HG03045 (cell line): ENCODE data around the gene RBP3.

ENCODE experiments used
- ATAC-seq: cut with Tn5 transposase; IDR thresholded peaks from one replicate; pipeline ENCODE4 v1.9.1; 2021; ENCODE audit warnings: mild to moderate bottlenecking, moderate library complexity; ENCODE audit not compliant: unreplicated experiment

Gene RBP3

DNA sequence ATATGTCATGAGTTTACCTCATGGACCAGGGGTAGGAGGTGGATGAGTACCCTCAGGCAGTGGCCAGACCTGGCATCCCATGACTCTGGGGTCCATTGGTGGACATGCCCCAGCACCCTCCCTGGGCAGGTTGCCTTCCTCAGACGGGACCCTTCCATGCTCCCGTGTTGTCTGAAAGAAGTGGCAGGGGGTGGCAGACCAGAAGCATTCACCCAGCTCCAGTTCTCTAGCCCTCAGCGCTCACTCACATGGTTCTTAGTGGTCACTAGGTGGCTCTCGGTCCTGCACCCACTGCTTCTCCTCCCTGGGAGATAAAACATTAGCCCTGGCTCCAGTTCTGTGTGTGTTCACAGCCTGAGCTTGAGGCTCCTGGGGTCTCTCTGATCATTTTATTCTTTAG, 6.0 kb downstream of the RBP3 start:
- ATAC-seq, result no peak

DNA sequence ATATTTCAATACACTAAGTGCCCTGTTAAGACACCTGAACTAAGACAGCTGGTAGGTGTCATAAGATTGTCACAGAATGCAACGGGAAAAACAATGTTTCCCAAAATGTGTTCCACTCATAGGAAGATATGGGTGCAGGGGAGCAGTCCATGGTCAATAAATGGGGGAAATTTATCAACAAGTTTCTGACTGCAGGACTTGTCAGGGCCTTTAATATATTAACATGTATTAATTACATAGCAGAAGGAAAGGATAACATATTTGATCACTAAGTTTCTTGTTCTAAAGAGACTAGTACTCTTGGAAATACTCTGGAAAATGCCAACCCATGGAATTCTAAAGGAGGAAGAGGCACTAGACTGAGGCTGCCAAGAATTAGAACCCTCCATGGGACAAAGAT, 6.7 kb downstream of the RBP3 start:
- ATAC-seq, result no peak

DNA sequence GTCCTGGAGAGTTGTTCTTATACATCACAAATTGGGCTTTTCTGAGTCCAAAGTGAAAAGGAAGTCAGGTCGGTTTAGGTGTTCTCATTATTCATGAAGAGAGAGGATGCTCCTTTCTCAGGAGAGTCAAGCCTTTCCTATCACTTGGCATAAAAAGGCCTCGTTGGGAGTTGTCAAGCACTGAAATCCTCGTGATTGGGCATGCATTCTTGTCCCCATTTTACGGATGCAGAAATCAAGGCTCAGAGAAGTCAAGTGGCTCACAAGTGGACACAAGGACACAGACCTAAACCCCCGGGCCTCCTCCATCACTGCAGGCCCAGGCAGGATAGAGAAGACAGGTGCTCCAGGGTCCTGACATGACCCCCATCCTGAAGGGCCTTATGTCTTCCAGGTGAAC, 8.5 kb downstream of the RBP3 start:
- ATAC-seq, result no peak

DNA sequence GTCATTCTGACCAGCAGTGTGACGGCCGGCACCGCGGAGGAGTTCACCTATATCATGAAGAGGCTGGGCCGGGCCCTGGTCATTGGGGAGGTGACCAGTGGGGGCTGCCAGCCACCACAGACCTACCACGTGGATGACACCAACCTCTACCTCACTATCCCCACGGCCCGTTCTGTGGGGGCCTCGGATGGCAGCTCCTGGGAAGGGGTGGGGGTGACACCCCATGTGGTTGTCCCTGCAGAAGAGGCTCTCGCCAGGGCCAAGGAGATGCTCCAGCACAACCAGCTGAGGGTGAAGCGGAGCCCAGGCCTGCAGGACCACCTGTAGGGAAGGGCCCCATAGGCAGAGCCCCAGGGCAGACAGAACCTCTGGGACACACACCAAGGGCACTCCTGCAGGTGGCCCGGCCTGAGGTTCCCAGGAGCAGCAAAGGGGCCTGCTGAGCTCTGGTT, 9.0 kb downstream of the RBP3 start:
- ATAC-seq, result no peak

DNA sequence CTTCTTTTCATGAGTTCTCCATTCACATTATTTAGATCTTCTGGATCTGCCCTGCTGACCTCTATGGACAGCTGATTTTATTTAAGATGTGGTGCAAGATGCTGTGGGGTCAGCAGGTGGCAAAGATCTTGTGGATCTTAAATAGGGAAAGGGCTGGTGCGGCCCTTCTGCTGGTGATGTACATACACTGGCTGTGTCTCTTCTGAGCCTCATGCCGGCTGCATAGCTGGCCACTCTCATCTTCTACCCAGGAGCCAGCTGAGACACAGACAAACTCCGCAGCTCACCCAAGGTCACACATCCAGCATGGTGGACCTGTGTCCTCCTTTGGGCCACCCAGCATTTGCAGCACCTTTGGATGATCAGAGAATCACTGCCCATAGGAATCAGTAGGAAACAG, 9.7 kb downstream of the RBP3 start:
- no peak for ATAC-seq

DNA sequence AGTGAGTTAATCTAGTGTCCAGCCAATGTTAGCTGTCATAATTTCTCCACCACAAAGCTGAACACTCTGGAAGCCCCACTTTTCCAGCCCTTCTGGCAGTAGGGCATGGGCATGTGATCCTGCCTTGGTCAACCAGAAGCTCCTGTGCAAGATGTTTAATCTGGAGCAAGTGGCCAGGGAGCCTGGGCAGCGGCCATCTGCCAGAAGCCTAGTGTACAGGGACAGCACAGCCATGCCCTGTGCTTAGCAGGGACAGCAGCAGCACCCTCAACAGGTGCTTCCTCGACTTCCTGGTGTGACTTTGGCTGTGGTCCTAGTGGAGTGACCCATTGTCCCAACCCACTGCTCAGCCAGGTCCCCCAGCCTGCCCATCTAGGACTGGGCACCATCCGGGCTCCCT, 10.3 kb downstream of the RBP3 start:
- no peak for ATAC-seq

DNA sequence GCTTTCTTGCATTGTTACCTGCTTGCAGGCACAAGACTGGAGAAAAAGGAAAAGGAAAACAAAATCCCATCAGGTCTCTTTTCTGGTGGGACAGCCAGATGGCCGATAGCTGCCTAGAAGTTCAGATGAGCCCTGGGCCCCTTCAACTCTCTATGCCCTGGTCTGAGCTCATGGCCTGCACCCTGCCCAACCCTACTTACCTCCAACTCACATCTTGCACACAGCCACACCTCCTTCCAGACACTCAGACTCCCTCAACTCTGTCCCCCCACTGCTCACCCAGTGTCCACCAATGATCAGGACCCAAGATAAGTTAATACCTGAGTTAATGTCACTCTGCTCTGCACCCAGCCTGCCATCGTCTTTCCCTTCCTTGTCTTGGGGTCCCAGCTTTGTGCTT, 10.9 kb downstream of the RBP3 start:
- ATAC-seq, result no peak

DNA sequence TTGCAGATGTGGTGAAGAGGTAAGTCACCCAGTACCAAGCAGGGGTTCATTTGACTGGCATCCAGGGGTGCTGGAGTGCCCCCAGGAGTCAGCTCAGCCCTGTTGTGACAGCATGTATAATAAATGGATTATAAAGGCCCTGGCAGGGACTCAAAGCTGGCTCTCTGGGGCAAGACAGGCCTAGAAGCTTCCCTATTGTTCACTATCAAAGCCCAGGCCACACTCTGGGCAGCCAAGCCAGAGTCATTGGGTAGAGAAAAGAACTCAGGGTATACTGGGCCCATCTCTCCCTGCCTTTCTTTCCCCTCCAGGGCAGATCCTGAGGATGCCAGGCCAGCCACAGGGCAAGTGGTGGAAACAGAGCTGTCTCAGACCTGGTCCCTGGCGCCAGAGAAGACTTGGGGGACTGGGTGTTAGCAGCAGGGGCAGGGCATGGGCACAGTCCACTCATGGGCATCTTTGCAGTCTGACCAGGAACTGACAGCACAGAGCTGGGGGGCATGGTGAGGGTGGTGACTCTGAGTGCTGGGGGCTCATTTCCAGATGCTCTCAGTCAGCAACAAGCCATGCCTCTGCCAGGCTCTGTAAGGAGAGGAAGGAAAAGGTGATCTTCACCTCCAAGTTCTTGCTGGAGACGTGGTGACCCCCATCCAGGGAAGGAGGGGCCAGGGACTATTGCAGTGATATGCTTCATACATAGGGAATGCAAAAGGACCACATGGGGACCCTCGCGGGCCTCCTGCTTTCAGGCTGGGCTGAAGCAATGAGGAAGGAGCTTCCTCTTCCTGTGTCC, 11.7 kb downstream of the RBP3 start:
- no peak for ATAC-seq

DNA sequence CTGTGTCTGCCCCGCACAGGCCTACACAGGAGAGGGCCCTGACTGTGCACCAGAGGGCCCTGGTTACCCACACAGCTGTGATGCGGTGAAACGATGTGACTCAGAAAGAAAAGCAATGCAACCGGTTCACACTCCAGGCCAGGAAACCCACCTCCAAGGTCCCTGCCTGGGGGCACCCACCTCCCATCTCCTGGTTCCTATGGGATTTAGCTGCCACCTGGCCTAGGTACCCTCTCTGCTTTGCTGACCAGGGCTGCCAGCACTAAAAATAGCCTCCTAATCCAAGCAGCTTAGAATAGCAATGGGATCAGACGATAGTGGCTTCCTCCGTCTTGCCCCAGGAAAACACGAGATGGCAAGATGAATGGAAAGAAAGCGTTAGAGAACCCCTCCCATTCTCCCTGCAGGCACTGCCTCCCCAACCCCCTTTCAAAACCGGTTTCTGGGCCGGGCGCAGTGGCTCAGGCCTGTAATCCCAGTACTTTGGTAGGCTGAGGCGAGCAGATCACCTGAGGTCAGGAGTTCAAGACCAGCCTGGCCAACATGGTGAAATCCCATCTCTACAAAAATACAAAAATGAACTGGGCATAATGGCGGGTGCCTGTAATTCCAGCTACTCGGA, 12.4 kb downstream of the RBP3 start:
- no peak for ATAC-seq

DNA sequence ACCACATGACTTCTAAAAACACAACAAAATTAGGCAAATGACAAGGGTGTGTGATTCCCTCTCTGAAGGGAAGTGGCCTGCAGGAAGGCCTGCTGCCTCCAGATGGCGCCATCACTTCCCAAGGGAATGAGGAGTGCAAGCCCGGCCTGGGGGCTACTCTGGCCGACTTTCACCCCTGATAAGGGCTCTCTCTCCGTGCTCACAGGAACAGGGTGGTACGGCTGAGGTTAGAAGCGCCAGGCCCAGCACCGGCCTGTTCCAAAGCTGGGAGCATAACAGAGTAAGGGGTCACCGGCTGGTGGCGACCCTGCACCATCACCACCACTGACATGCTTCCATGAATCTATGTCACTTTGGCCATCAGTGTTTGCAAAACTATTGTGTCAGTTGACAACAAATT, 13.1 kb downstream of the RBP3 start:
- no peak for ATAC-seq

DNA sequence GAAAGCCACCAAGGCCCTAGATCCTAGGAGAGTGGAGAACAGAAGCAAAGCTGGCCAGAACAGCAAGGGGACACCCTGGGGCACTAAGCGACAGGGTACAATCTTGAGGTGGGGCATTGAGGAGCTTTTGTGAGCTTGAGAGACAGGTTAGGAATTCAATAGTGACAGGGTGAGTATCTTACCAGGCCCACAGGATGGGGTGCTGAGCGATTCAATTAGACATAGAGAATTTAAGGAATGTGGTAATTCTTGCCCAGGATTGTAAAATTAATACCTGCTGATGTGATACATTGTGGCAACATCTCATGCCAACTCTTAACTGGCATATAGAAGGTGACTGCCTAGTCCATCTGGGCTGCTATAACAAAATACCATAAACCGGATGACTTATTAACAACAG, 14.0 kb downstream of the RBP3 start:
- no peak for ATAC-seq

DNA sequence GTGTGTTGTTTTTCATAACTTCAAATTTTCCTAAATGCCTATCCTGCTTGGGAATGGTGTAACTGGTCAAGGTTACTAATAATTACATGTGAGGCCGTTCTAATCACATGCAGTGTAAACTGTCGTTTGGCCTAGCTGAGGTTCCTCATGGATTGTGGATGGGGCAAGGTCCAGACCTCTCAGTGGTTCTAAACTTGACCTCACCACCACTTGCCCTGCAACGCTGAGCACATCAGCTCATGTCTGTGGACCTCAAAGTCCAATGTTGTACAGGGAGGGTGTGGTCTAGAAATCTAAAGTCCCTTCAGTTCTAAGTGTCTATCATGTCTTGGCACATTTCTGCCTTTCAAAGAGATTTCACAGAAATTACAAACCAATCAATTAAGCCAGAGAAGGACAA, 15.6 kb downstream of the RBP3 start:
- no peak for ATAC-seq

DNA sequence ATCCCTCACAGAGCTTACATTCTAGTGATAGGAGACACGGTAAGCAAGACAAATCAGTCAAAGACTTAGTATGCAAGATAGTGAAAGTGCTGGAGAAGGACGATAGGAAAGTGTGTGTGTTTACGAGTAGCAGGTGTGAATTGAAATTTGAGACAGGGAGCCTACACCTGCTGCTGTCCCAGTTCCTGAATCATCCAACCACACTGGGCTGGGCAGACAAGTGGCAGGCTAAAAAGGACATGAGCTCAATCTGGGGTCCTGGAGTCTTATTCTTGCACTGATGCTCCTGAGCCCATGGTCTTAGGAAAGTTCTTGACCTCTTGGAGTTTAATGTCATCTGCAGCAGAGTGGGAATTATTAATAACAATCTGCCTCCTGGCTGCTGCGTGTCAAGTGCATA, 16.2 kb downstream of the RBP3 start:
- ATAC-seq, result no peak

DNA sequence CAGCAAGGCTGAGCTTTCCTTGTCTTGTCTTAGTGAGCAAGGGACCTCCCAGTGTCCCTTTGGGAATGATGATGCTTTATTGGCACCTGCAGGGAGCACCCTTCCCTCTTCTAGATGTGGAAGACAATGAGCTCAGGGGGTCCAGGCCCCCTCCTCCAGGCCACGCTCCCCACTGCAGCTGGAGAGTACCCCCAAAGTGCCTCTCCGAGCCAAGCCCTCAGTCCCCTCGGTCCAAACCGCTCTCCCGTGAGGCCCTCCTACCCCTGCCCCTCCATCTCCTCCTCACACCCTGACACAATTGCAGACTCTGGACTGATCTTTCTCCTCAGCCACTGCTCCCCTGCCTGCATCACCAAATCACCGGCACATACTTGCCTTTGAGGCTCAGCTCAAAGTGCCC, 16.7 kb downstream of the RBP3 start:
- ATAC-seq, result no peak

DNA sequence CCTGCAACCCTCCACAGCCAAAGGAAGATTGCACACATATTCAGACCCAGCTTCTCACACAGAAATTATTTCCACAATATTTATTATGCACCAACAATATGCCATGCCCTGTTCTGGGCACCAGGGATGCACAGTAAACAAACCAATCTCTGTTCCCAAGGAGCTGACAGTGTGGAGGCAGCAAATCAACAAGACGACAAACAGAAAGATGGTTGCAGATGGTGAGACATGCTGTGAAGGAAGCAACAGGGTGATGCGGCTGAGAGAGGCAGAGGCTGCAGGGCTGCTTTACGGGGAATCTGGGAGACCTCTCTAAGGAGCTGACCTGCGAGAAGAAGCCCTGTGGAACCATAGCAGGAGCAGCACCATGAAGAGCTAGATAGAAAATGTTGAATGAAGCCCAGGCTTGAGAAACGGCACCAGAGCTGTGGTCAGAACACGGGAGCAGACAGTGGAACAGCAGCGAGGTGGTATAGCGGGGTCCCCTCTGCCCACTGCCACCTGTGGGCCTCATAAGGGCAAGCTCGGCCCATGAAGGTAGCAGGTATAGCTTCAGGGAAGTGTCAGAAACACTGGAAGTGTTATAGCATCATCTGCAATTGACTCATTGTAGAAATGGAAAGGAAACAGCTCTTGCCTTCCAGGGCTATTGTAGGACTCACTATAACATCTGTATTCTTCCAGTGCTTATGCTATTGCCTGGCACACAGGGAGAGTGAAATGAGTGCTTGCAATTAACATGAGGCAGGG, 17.4 kb downstream of the RBP3 start:
- ATAC-seq, result no peak

DNA sequence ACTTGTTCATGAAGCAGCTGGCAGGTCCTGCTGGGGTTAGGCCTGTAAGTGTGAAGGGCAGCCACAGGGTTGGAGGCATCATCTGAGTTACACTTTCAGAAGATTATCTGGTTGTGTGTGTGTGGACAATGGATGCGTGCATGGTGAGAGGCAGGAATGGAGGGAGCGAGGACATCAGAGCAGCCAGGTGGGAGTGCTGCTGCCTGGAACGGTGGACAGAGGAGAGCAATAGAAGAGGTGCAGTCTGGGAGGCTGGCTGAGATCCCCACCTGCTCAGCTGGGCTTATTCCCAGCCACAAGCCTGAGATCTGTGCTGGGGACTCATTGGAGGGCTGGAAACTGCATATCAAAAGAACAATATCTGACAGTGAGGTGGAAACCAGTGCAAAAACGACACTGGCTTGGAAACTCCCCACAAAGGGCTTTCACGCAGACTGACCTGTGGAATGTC, 18.0 kb downstream of the RBP3 start:
- no peak for ATAC-seq

DNA sequence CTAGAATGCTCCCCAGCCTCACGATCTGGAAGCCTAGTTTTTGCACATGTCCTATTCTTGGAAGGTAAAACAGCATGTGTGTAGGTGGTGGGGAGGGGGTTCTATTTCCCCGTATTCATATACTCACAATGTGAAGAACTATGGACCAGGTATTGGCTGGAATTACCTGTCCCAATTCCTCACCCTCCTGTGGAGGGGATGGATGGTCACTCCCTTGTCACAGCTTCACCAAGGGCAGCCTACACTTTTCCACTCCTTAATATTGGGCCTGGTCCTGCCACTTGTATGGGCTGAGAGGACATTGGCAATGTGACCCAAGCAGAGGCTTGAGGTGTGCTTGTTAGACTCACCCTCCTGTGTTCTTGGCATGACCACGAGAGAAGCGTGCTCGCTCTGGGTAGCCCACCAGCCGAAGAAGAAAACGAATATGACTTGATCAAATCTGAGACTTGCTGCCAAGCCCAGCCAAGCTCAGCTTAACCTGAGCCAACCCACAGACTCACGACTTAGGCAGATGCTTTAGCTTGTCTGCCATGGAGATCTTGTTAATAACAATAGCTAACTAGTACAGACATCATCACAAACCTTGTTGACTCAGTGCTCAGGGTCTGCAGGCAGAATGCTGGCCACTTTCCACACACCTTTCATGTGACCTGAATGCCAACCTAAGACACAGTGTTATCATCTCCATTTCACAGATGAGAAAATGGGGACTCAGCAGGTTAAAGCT, 18.7 kb downstream of the RBP3 start:
- no peak for ATAC-seq

DNA sequence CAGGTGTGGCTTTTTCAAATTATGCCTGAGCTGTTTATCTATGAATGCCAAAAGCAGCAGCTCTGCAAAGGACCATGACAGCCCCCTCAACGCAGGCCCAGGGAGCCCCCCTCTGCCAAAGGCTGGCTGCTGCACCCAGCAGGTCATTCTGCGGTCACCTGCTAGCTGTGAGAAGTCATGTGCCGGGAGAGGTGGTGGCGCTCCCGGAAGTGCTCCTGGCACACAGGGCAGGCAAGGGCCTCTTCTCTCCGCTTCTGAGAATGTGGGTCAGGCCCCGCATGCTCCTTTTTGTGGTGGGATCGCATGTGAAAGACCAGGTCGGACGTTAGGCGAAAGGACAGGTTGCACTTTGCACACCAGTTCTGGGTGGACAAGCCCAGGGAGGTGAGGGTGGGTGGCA, 19.5 kb downstream of the RBP3 start:
- ATAC-seq, result no peak

DNA sequence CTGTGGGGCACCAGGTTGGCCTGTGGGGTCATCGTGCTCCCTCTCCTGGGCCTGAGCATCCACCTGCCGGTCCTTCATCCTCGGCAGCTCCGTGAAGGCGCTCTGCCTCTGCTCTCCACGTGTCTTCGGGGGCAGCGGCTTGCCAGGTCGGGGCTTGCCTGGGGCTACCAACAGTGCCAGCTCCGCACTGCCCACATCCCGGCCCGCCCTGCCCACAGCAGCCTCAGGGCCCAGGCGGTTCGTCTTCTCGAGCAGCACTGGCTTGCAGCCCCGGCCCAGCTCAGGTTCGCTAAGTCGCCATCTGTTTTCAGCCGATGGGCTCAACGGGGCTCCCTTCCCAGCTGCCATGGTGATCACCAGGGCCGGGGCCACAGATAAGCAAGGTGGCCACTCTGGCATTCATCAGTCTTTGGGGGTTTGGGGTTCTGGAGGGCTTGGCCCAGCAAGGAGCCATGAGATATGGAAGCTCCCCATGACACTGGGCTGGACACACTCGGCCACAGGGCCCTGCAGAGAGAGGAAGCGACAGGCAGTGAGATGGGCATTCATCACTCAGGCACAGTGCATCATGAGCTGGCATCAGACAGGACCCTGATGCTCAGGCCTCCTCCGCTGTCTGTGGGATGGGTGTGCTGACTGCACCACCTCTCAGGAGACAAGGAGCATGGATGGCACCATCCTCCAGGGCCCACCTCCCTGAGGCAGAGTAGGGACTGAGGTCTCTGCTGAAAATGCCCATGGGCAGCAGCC, 20.4 kb downstream of the RBP3 start:
- ATAC-seq, result no peak

DNA sequence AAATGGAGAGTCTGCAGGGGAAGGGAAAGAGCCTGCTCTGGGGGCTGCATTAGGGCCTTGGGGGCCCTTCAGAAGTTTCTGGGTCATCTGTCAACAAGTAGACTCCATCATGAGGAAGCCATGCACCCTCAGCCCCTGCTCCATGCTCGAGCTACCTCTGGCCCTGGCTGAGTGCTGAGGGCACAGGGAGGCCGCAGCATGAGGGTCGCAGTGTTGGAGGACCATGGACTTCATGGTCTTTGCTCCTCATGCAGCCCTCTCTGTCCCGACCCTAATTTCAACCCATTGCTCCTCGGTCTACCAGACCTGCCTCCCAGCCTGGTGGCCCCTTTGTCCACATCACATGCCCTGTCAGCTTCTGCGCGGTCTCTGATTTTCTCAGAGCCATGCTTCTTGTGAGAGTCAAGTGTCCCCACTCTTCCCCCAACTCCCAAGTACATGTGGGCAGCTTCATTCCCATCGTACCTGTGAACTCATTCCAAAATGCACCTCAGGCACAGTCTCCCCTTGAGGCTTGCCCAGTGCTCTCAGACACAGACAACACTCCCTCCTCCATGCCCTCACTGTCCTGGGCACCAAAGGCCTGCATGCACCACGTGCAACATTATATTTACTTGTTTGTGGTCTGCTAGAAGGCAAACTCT, 21.2 kb downstream of the RBP3 start:
- ATAC-seq, result no peak
